H1 (cell line): ENCODE data around the gene PSMF1. TPM values are rescaled to one million over a fixed set of nuclear protein-coding genes. Genes with fewer than 3 reads are reported as not detected.

Source experiments
- CTCF ChIA-PET: fragments of 300-600 bp; sonication (Branson Sonifier 250); formaldehyde crosslinking; loops from one replicate; lab custom pipeline; 2021; ENCODE audit not compliant: partially characterized antibody; lab: Charles Lee
- POLR2A ChIA-PET: fragments of 300-600 bp; sonication (Branson Sonifier 250); formaldehyde crosslinking; loops from one replicate; lab custom pipeline; 2021; ENCODE audit warnings: inconsistent platforms; ENCODE audit not compliant: partially characterized antibody; lab: Charles Lee
- DNase-seq, 2 experiments: peaks; one replicate each; pipeline versions ENCODE4 v3.0.0 to v3.0.0-alpha.2; 2010 to 2022; ENCODE audit warnings: low spot score in 2 of 2, low read depth in 1 of 2, mixed read lengths in 1 of 2
- FAIRE-seq: peaks from 2 replicates; lab custom pipeline; 2011; peaks lifted over from hg19 to GRCh38; lab: Jason Lieb, UNC
- H2AFZ ChIP-seq: 2 replicates; pipeline ENCODE4 v1.8.1; 2012; ENCODE audit warnings: low read length, inconsistent platforms
- H2AK5ac ChIP-seq: 2 replicates; pipeline ENCODE4 v1.6.1; 2013; ENCODE audit warnings: low read depth, low read length
- H2BK120ac ChIP-seq: replicated peaks from 2 replicates; pipeline ENCODE3; 2013; ENCODE audit warnings: low read depth, low read length, inconsistent platforms
- H2BK12ac ChIP-seq: 2 replicates; pipeline ENCODE4 v1.6.1; 2013; ENCODE audit warnings: low read depth, low read length
- H2BK15ac ChIP-seq: 2 replicates; pipeline ENCODE4 v1.6.1; 2013; ENCODE audit warnings: low read length
- H2BK20ac ChIP-seq: 2 replicates; pipeline ENCODE4 v1.6.1; 2013; ENCODE audit warnings: low read length
- H2BK5ac ChIP-seq: 2 replicates; pipeline ENCODE4 v1.6.1; 2013; ENCODE audit warnings: low read depth, low read length
- H3K14ac ChIP-seq: 2 replicates; pipeline ENCODE4 v1.6.1; 2013; ENCODE audit warnings: inconsistent platforms; ENCODE audit not compliant: insufficient read length
- H3K18ac ChIP-seq: 2 replicates; pipeline ENCODE4 v1.6.1; 2013; ENCODE audit warnings: low read length; ENCODE audit errors: extremely low read depth
- H3K23ac ChIP-seq: 2 replicates; pipeline ENCODE4 v1.6.1; 2013; ENCODE audit warnings: inconsistent platforms; ENCODE audit not compliant: insufficient read length
- H3K23me2 ChIP-seq: 2 replicates; pipeline ENCODE4 v1.6.1; 2013; ENCODE audit warnings: low read depth, low read length
- H3K27ac ChIP-seq: 2 replicates; pipeline ENCODE4 v1.6.1; 2011; ENCODE audit warnings: low read depth, low read length, inconsistent platforms
- H3K27me3 ChIP-seq, 4 experiments: replicated peaks in 1 of 4; 1 replicate in 1 of 4; 2 replicates in 3 of 4; pipeline versions ENCODE4 v1.6.1 to v1.8.1; 2011 to 2013; ENCODE audit warnings: low read length in 3 of 4, mild to moderate bottlenecking in 3 of 4, inconsistent platforms in 2 of 4, mixed read lengths in 2 of 4, moderate library complexity in 1 of 4; ENCODE audit not compliant: control insufficient read depth in 3 of 4, insufficient read depth in 3 of 4; ENCODE audit errors: extremely low read depth in 1 of 4
- H3K36me3 ChIP-seq, 4 experiments: 2 replicates each; pipeline versions ENCODE4 v1.6.1 to v1.8.1; 2011 to 2013; ENCODE audit warnings: mild to moderate bottlenecking in 4 of 4, low read length in 3 of 4, moderate library complexity in 2 of 4, control low read depth in 1 of 4, inconsistent platforms in 1 of 4; ENCODE audit not compliant: insufficient read depth in 4 of 4, control insufficient read depth in 2 of 4
- H3K4ac ChIP-seq: replicated peaks from 2 replicates; pipeline ENCODE3; 2013; ENCODE audit warnings: low read length, low read depth, mixed read lengths, inconsistent platforms; ENCODE audit not compliant: insufficient read length
- H3K4me1 ChIP-seq, 4 experiments: replicated peaks in 1 of 4; 1 replicate in 1 of 4; 2 replicates in 3 of 4; pipeline versions ENCODE4 v1.6.1 to v1.8.1; 2011 to 2013; ENCODE audit warnings: low read length in 3 of 4, inconsistent platforms in 2 of 4, mixed read lengths in 1 of 4; ENCODE audit not compliant: insufficient read depth in 4 of 4, control insufficient read depth in 3 of 4
- H3K4me2 ChIP-seq, 2 experiments: 2 replicates each; pipeline versions ENCODE4 v1.6.1 to v1.8.1; 2011 to 2013; ENCODE audit warnings: low read depth in 2 of 2, low read length in 2 of 2, control low read depth in 1 of 2, inconsistent platforms in 1 of 2, mild to moderate bottlenecking in 1 of 2; ENCODE audit not compliant: insufficient read depth in 1 of 2
- H3K4me3 ChIP-seq, 4 experiments: fragments of 200-600, 300-600 bp in 1 of 4; sonication (generic), shearing (Covaris generic), sonication (Bioruptor Twin) in 1 of 4; 2 replicates each; pipeline versions ENCODE4 v1.5.1 to v1.8.1; 2011 to 2016; ENCODE audit warnings: low read length in 4 of 4, low read depth in 3 of 4, control low read depth in 2 of 4, inconsistent platforms in 2 of 4, mild to moderate bottlenecking in 2 of 4, mixed read lengths in 1 of 4, moderate library complexity in 1 of 4; ENCODE audit not compliant: insufficient read depth in 2 of 4; ENCODE audit errors: extremely low read depth in 1 of 4
- H3K56ac ChIP-seq: replicated peaks from 2 replicates; pipeline ENCODE3; 2013; ENCODE audit warnings: low read depth, mild to moderate bottlenecking, mixed read lengths, low read length, inconsistent platforms; ENCODE audit not compliant: insufficient read length
- H3K79me1 ChIP-seq: 2 replicates; pipeline ENCODE4 v1.6.1; 2013; ENCODE audit warnings: low read depth, low read length, control low read depth
- H3K79me2 ChIP-seq, 2 experiments: 2 replicates each; pipeline versions ENCODE4 v1.6.1 to v1.8.1; 2012 to 2013; ENCODE audit warnings: low read length in 2 of 2, mild to moderate bottlenecking in 2 of 2, inconsistent platforms in 1 of 2; ENCODE audit not compliant: insufficient read depth in 2 of 2, control insufficient read depth in 1 of 2
- H3K9ac ChIP-seq, 4 experiments: replicated peaks in 1 of 4; 1 replicate in 1 of 4; 2 replicates in 3 of 4; pipeline versions ENCODE4 v1.6.1 to v1.8.1; 2011 to 2013; ENCODE audit warnings: low read depth in 3 of 4, low read length in 3 of 4, control low read depth in 2 of 4, mild to moderate bottlenecking in 2 of 4, moderate library complexity in 2 of 4, inconsistent platforms in 1 of 4; ENCODE audit errors: extremely low read depth in 1 of 4
- H3K9me3 ChIP-seq, 2 experiments: 2 replicates each; pipeline versions ENCODE4 v1.6.1 to v1.8.1; 2012 to 2013; ENCODE audit warnings: mild to moderate bottlenecking in 2 of 2, moderate library complexity in 2 of 2, control low read depth in 1 of 2, inconsistent platforms in 1 of 2, low read depth in 1 of 2, low read length in 1 of 2, mixed read lengths in 1 of 2; ENCODE audit not compliant: insufficient read depth in 2 of 2
- H4K20me1 ChIP-seq, 2 experiments: replicated peaks in 1 of 2; 2 replicates each; pipeline versions ENCODE3 to v1.8.1; 2011 to 2013; ENCODE audit warnings: inconsistent platforms in 2 of 2, low read length in 2 of 2, mild to moderate bottlenecking in 1 of 2; ENCODE audit not compliant: insufficient read depth in 2 of 2, control insufficient read depth in 1 of 2
- H4K5ac ChIP-seq: 2 replicates; pipeline ENCODE4 v1.6.1; 2013; ENCODE audit warnings: low read length, low read depth, mixed read lengths, inconsistent platforms; ENCODE audit not compliant: insufficient read length
- H4K8ac ChIP-seq: 2 replicates; pipeline ENCODE4 v1.8.0; 2013; ENCODE audit warnings: mild to moderate bottlenecking, moderate library complexity, low read length, inconsistent platforms; ENCODE audit not compliant: insufficient read depth; ENCODE audit errors: extremely low read depth
- H4K91ac ChIP-seq: replicated peaks from 2 replicates; pipeline ENCODE3; 2013; ENCODE audit warnings: low read length, mixed read lengths, inconsistent platforms; ENCODE audit not compliant: insufficient read length
- CHD1 ChIP-seq: IDR thresholded peaks from 2 replicates; pipeline ENCODE4 v1.6.1; 2012; ENCODE audit warnings: low read depth, low read length, improper control_type of control experiment
- CHD2 ChIP-seq: IDR thresholded peaks from 2 replicates; pipeline ENCODE4 v1.6.1; 2012; ENCODE audit warnings: low read length, improper control_type of control experiment
- JUN ChIP-seq: IDR thresholded peaks from 2 replicates; pipeline ENCODE4 v1.6.1; 2011; ENCODE audit warnings: low read depth, mild to moderate bottlenecking, improper control_type of control experiment, low read length
- NANOG ChIP-seq: IDR thresholded peaks from 2 replicates; pipeline ENCODE4 v1.6.1; 2011; ENCODE audit warnings: low read length, low read depth, mild to moderate bottlenecking, inconsistent platforms; ENCODE audit not compliant: insufficient read depth, poor library complexity, severe bottlenecking
- POLR2A ChIP-seq, 2 experiments: IDR thresholded peaks; 1 replicate in 1 of 2; 2 replicates in 1 of 2; pipeline ENCODE4 v1.6.1; 2011; ENCODE audit warnings: low read depth in 2 of 2, low read length in 2 of 2, mild to moderate bottlenecking in 2 of 2; ENCODE audit errors: control extremely low read depth in 1 of 2
- RBBP5 ChIP-seq: IDR thresholded peaks from 2 replicates; pipeline ENCODE4 v1.7.1; 2012; ENCODE audit warnings: low read depth, mild to moderate bottlenecking, inconsistent platforms, low read length, moderate library complexity, borderline replicate concordance
- SP1 ChIP-seq: IDR thresholded peaks from 2 replicates; pipeline ENCODE4 v1.6.1; 2011; ENCODE audit warnings: low read depth, low read length
- SP4 ChIP-seq: IDR thresholded peaks from 2 replicates; pipeline ENCODE4 v1.6.1; 2012; ENCODE audit warnings: low read length, inconsistent platforms
- SRF ChIP-seq: IDR thresholded peaks from 2 replicates; pipeline ENCODE4 v1.6.1; 2011; ENCODE audit warnings: mild to moderate bottlenecking, low read depth, low read length, moderate library complexity
- TAF1 ChIP-seq: IDR thresholded peaks from 2 replicates; pipeline ENCODE4 v1.6.1; 2011; ENCODE audit warnings: mild to moderate bottlenecking, low read depth, low read length
- TEAD4 ChIP-seq: IDR thresholded peaks from 2 replicates; pipeline ENCODE4 v1.6.1; 2012; ENCODE audit warnings: low read depth, low read length, inconsistent platforms, mixed read lengths
- ZNF274 ChIP-seq: IDR thresholded peaks from 2 replicates; pipeline ENCODE4 v1.7.0; 2012; ENCODE audit warnings: low read length, borderline replicate concordance; ENCODE audit errors: extremely low read depth
- WGBS, 2 experiments: shearing (Covaris generic) in 1 of 2; methylation state at CpG; one replicate each; pipeline versions ENCODE4 v1.1.6 to v1.1.7; 2013 to 2015; ENCODE audit warnings: low lambda C conversion rate in 2 of 2, mixed read lengths in 2 of 2, inconsistent platforms in 1 of 2, low coverage in 1 of 2, missing lambda C conversion rate in 1 of 2; ENCODE audit not compliant: insufficient replicate concordance in 2 of 2, insufficient coverage in 1 of 2, insufficient read length in 1 of 2; ENCODE audit errors: extremely low coverage in 1 of 2, missing lambda C conversion rate in 1 of 2; 5-methylcytosine and 5-hydroxymethylcytosine counted together
- polyA plus RNA-seq, 7 experiments: library from polyadenylated mRNA; depleted of rRNA in 3 of 7; stranded (reverse) in 5 of 7; unstranded in 2 of 7; fragments of >200 nt in 5 of 7; fragments of 200-250 nt in 2 of 7; gene quantifications; 1 replicate in 5 of 7; 2 replicates in 1 of 7; 4 replicates in 1 of 7; pipeline versions ENCODE4 v1.2.1 to v1.2.3, GENCODE V29; 2011 to 2013; ENCODE audit warnings: missing spikeins in 2 of 7, mixed read lengths in 2 of 7
- total RNA-seq: library from RNA; stranded (reverse); fragmentation: NEBNext Ultra II Directional; extraction: Animal tissue kit (Norgen Biotek cat#: 25700); gene quantifications from 2 replicates; pipeline ENCODE4 v1.2.1, GENCODE V29; 2021
- TF ChIP-seq, protein P1 (sequence below), 3 experiments: IDR thresholded peaks; 1 replicate in 2 of 3; 2 replicates in 1 of 3; pipeline versions ENCODE4 v1.5.1 to v1.6.1; 2011; ENCODE audit warnings: low read length in 3 of 3, mild to moderate bottlenecking in 3 of 3, inconsistent platforms in 2 of 3, low read depth in 1 of 3, moderate library complexity in 1 of 3; ENCODE audit not compliant: insufficient read depth in 1 of 3; ENCODE audit errors: control extremely low read depth in 1 of 3

The PSMF1 gene
- total and polyA plus RNA-seq, 2 of the 8 experiments (the other 6 are each of a cell fraction or from before 2014, with no cell fraction given), result 106 to 159 TPM

DNA sequence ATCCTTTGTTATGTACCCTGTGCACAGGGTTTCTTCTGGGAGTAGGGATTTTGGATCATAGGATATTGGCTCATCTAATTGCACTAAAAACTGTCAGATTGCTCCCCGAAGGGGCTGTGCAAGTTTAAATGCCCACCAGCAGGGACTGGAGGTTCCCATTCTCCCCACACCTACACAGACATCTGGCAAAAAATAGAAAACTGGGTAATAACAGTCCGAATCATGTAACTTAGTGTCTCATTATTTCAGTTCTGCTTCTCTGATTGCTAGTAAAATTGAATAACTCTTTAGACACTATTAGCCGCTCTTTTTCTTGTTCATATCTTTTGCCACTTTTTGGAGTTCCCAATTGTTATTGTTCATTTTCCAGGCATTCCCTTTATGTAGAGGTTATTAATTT lies 5.3 kb downstream of the PSMF1 start:
- Histone ChIP-seq H3K23ac (no peak overlapping the region), H2BK15ac (no peak overlapping the region), H2BK12ac (no peak overlapping the region), H3K9me3 (no peaks in the 10 kb centered on the region), H2BK20ac (no peak overlapping the region), H3K56ac (no peak overlapping the region), H3K18ac (no peak overlapping the region), H4K91ac (no peak overlapping the region), H4K5ac (no peak overlapping the region), H3K79me1 (peaks cover 4% of the 10 kb centered on the region), H3K4ac (no peak overlapping the region), H3K4me3 (no peak overlapping the region), H3K9ac (no peak overlapping the region), H3K4me2 (no peak overlapping the region), H3K14ac (no peak overlapping the region), H4K8ac (no peak overlapping the region), H4K20me1 (peaks cover 0 to 8% of the 10 kb centered on the region in 2 experiments), H3K36me3 (peaks cover 15 to 32% (median 29%) of the 10 kb centered on the region in 4 experiments), H3K23me2 (peaks cover 9% of the 10 kb centered on the region; the same call in 1 of the 2 replicates), H2AFZ (no peak overlapping the region), H3K27ac (no peak overlapping the region), H3K27me3 (no peaks in the 10 kb centered on the region), H3K4me1 (peaks cover 0 to 7% (median 2%) of the 10 kb centered on the region in 4 experiments; a peak in 4 of 7 replicates), H3K79me2 (peaks cover 16 to 62% of the 10 kb centered on the region in 2 experiments), H2AK5ac (no peak overlapping the region), H2BK5ac (no peak overlapping the region), H2BK120ac (no peak overlapping the region)
- POLR2A ChIA-PET, result interaction anchor here (0.7 kb wide), 1 partner anchor 19 kb away, joined by 3 read pairs; no protein-coding TSS in a partner anchor
- no peak for FAIRE-seq
- 93% methylated on average over 3 of the region's 3 CpGs; no CpG with 5 or more reads in 1 of the 2 experiments for WGBS, 2 experiments
- CTCF ChIA-PET, result no interaction called here
- DNase-seq, result no peak
- no peak for TF ChIP-seq TEAD4
- TF ChIP-seq TAF1, result no peak
- no peak for TF ChIP-seq CHD1
- no peak for TF ChIP-seq SP4
- no peak for TF ChIP-seq POLR2A (IDR thresholded peaks at IDR 0.05; ENCODE audit: control extremely low read depth in 1 of 2, low read depth in 2 of 2, low read length in 2 of 2)
- TF ChIP-seq JUN, result no peak
- TF ChIP-seq RBBP5, result no peak
- TF ChIP-seq SRF, result no peak
- TF ChIP-seq ZNF274, result no peak
- TF ChIP-seq SP1, result no peak
- no peak for TF ChIP-seq CHD2
- TF ChIP-seq, protein P1, sequence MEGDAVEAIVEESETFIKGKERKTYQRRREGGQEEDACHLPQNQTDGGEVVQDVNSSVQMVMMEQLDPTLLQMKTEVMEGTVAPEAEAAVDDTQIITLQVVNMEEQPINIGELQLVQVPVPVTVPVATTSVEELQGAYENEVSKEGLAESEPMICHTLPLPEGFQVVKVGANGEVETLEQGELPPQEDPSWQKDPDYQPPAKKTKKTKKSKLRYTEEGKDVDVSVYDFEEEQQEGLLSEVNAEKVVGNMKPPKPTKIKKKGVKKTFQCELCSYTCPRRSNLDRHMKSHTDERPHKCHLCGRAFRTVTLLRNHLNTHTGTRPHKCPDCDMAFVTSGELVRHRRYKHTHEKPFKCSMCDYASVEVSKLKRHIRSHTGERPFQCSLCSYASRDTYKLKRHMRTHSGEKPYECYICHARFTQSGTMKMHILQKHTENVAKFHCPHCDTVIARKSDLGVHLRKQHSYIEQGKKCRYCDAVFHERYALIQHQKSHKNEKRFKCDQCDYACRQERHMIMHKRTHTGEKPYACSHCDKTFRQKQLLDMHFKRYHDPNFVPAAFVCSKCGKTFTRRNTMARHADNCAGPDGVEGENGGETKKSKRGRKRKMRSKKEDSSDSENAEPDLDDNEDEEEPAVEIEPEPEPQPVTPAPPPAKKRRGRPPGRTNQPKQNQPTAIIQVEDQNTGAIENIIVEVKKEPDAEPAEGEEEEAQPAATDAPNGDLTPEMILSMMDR (IDR thresholded peaks at IDR 0.05; ENCODE audit: control extremely low read depth in 1 of 3, insufficient read depth in 1 of 3, low read depth in 1 of 3, low read length in 3 of 3), result no peak
- no peak for TF ChIP-seq NANOG
